Fibroblast of lung (primary cell): Measurements from ENCODE around the gene IRGQ. TPM values are rescaled to one million over a fixed set of nuclear protein-coding genes. Genes with fewer than 3 reads are reported as not detected.
A peak's percentile ranks its signal among the peaks of the same experiment; 100 is the strongest.

Source experiments
- DNase-seq, 2 donors: peaks; one replicate each; pipeline versions ENCODE4 v3.0.0 to v3.0.0-alpha.2; 2010; ENCODE audit warnings: low read depth in 2 of 2
- H2AFZ ChIP-seq: 2 replicates; pipeline ENCODE4 v1.5.1; 2012; ENCODE audit warnings: low read length, control low read depth, inconsistent platforms
- H3K27ac ChIP-seq: 2 replicates; pipeline ENCODE4 v1.5.1; 2011; ENCODE audit warnings: low read length, control low read depth; ENCODE audit not compliant: insufficient read depth
- H3K27me3 ChIP-seq: 2 replicates; pipeline ENCODE4 v1.5.1; 2011; ENCODE audit warnings: mild to moderate bottlenecking, low read length; ENCODE audit not compliant: control insufficient read depth, insufficient read depth
- H3K36me3 ChIP-seq: 2 replicates; pipeline ENCODE4 v1.5.1; 2011; ENCODE audit warnings: low read length; ENCODE audit not compliant: control insufficient read depth, insufficient read depth
- H3K4me1 ChIP-seq: 2 replicates; pipeline ENCODE4 v1.5.1; 2011; ENCODE audit warnings: low read length; ENCODE audit not compliant: control insufficient read depth, insufficient read depth; ENCODE audit errors: extremely low read depth
- H3K4me2 ChIP-seq: 2 replicates; pipeline ENCODE4 v1.5.1; 2011; ENCODE audit warnings: low read length, control low read depth; ENCODE audit not compliant: insufficient read depth; ENCODE audit errors: extremely low read depth
- H3K4me3 ChIP-seq, 4 experiments: fragments of 200-600 bp in 1 of 4; sonication (generic) in 1 of 4; replicated peaks in 1 of 4; 2 replicates each; pipeline ENCODE4 v1.5.1; 2011 to 2016; ENCODE audit warnings: low read length in 4 of 4, low read depth in 3 of 4, mild to moderate bottlenecking in 3 of 4, control low read depth in 2 of 4, inconsistent platforms in 1 of 4, mixed read lengths in 1 of 4; ENCODE audit not compliant: insufficient read depth in 1 of 4; ENCODE audit errors: control extremely low read depth in 1 of 4
- H3K79me2 ChIP-seq: 2 replicates; pipeline ENCODE4 v1.5.1; 2012; ENCODE audit warnings: mild to moderate bottlenecking, low read length, inconsistent platforms; ENCODE audit not compliant: control insufficient read depth, insufficient read depth
- H3K9ac ChIP-seq: 2 replicates; pipeline ENCODE4 v1.5.1; 2011; ENCODE audit warnings: mild to moderate bottlenecking, low read length, control low read depth; ENCODE audit not compliant: insufficient read depth
- H3K9me3 ChIP-seq: 2 replicates; pipeline ENCODE4 v1.5.1; 2012; ENCODE audit warnings: low read depth, low read length; ENCODE audit not compliant: control insufficient read depth, insufficient read depth
- H4K20me1 ChIP-seq: 2 replicates; pipeline ENCODE4 v1.5.1; 2011; ENCODE audit warnings: low read length; ENCODE audit not compliant: control insufficient read depth, insufficient read depth; ENCODE audit errors: extremely low read depth
- EZH2 ChIP-seq: IDR thresholded peaks from 2 replicates; pipeline ENCODE4 v1.5.1; 2012; ENCODE audit warnings: low read length, control low read depth, mild to moderate bottlenecking; ENCODE audit errors: missing control alignments
- polyA plus RNA-seq, 2 donors: library from polyadenylated mRNA; depleted of rRNA in 1 of 2; stranded (reverse) in 1 of 2; unstranded in 1 of 2; fragments of >200 nt; gene quantifications; 2 replicates each; pipeline ENCODE4 v1.2.1, GENCODE V29; 2011 to 2012; ENCODE audit warnings: missing spikeins in 1 of 2
- total RNA-seq: library from RNA; depleted of rRNA; stranded (reverse); fragments of >200 nt; gene quantifications from 2 replicates; pipeline ENCODE4 v1.2.1, GENCODE V29; 2014
- TF ChIP-seq, protein P1 (sequence below), 2 donors: IDR thresholded peaks in 1 of 2; conservative IDR thresholded peaks in 1 of 2; 1 replicate in 1 of 2; 2 replicates in 1 of 2; pipeline ENCODE4 v1.5.1; 2011 to 2012; ENCODE audit warnings: low read length in 2 of 2, control low read depth in 1 of 2, inconsistent platforms in 1 of 2, low read depth in 1 of 2, mild to moderate bottlenecking in 1 of 2

IRGQ gene
- total and polyA plus RNA-seq, 2 donors (not counting 1 experiment from before 2014, with no cell fraction given) = 11.7 to 12.2 TPM

DNA sequence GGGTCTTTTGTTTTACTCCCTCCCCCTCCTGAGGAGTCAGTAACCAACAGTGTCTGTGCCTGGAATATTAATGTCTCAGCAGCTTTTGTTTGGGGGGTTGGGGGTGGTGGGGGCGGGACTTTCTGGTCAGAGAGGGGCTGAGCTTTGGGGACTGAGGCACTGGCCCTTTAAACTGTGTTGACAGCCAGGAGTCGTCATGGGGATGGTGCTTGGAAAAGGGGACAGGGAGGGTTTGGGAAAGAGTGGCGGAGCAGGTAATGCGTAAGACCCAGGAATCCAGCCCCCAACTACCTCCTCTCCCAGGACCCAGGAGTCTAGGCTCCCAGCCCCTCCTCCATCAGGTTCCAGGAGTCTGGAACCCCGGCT, 38.6 kb upstream of the IRGQ start:
- peak overlapping the region; percentile 16 for H3K9ac ChIP-seq
- TF ChIP-seq, protein P1, sequence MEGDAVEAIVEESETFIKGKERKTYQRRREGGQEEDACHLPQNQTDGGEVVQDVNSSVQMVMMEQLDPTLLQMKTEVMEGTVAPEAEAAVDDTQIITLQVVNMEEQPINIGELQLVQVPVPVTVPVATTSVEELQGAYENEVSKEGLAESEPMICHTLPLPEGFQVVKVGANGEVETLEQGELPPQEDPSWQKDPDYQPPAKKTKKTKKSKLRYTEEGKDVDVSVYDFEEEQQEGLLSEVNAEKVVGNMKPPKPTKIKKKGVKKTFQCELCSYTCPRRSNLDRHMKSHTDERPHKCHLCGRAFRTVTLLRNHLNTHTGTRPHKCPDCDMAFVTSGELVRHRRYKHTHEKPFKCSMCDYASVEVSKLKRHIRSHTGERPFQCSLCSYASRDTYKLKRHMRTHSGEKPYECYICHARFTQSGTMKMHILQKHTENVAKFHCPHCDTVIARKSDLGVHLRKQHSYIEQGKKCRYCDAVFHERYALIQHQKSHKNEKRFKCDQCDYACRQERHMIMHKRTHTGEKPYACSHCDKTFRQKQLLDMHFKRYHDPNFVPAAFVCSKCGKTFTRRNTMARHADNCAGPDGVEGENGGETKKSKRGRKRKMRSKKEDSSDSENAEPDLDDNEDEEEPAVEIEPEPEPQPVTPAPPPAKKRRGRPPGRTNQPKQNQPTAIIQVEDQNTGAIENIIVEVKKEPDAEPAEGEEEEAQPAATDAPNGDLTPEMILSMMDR (conservative IDR thresholded peaks at IDR 0.05 in 1 of 2, IDR thresholded peaks at IDR 0.05 in 1 of 2; ENCODE audit: low read depth in 1 of 2, low read length in 2 of 2) = no peak
- no peak for TF ChIP-seq EZH2
- H3K4me3 ChIP-seq = no peak overlapping the region
- H3K36me3 ChIP-seq = no peaks in the 10 kb centered on the region
- H3K27me3 ChIP-seq = peaks cover 27% of the 10 kb centered on the region
- no peak overlapping the region for H3K27ac ChIP-seq
- no peaks in the 10 kb centered on the region for H4K20me1 ChIP-seq
- peaks cover 9% of the 10 kb centered on the region for H3K4me1 ChIP-seq
- DNase-seq = no peak
- no peak overlapping the region for H2AFZ ChIP-seq
- H3K4me2 ChIP-seq = no peak overlapping the region
- no peaks in the 10 kb centered on the region for H3K9me3 ChIP-seq
- no peaks in the 10 kb centered on the region for H3K79me2 ChIP-seq

DNA sequence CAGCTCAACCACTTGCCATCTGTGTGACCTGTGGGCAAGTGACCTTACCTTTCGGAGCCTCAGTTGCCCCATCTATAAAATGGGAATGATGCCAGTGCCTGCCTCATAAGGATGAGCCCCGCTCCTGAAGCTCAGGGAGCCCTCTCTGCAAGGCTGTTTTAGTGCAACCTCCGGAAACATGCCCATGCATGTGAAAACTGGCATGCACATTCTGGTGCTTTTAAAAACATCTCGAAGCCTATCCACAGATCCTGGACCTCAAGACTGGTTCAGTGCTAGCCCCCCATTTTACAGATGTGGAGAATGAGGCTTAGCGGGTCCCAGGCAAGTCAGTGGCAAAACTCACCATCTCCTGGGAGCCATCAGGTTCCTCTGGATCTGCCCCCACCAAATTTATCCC, 38.1 kb upstream of the IRGQ start:
- H2AFZ ChIP-seq = no peak overlapping the region
- no peak overlapping the region for H3K4me3 ChIP-seq
- H3K4me1 ChIP-seq = peaks cover 9% of the 10 kb centered on the region
- no peak overlapping the region for H3K27ac ChIP-seq
- H3K4me2 ChIP-seq = no peak overlapping the region
- no peaks in the 10 kb centered on the region for H3K36me3 ChIP-seq
- H4K20me1 ChIP-seq = no peaks in the 10 kb centered on the region
- H3K9me3 ChIP-seq = no peaks in the 10 kb centered on the region
- DNase-seq = no peak
- H3K9ac ChIP-seq = no peak overlapping the region
- H3K27me3 ChIP-seq = peaks cover 23% of the 10 kb centered on the region
- H3K79me2 ChIP-seq = no peaks in the 10 kb centered on the region
- TF ChIP-seq, protein P1 (conservative IDR thresholded peaks at IDR 0.05 in 1 of 2, IDR thresholded peaks at IDR 0.05 in 1 of 2; ENCODE audit: low read depth in 1 of 2, low read length in 2 of 2) = no peak
- no peak for TF ChIP-seq EZH2

DNA sequence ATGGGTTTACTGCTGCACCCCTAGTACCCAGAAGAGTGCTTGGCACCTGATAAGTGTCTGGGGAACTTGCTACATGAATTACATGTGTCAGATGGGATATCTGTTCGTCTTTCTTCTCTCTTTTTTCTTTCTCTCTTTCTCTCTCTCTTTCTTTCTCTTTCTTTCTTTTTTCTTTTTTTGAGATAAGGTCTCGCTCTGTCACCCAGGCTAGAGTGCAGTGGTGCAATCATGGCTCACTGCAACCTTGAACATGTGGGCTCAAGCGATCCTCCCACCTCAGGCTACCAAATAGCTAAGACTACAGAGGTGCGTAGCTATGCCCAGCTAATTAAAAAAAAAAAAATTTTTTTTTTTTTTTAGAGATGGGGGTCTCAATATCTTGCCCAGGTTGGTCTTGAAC, 37.6 kb upstream of the IRGQ start:
- H3K4me1 ChIP-seq = peaks cover 9% of the 10 kb centered on the region
- DNase-seq = no peak
- no peak overlapping the region for H3K9ac ChIP-seq
- H3K79me2 ChIP-seq = no peaks in the 10 kb centered on the region
- H3K4me3 ChIP-seq = no peak overlapping the region
- peaks cover 18% of the 10 kb centered on the region for H3K27me3 ChIP-seq
- H3K4me2 ChIP-seq = no peak overlapping the region
- no peaks in the 10 kb centered on the region for H3K36me3 ChIP-seq
- H3K27ac ChIP-seq = no peak overlapping the region
- H2AFZ ChIP-seq = no peak overlapping the region
- no peaks in the 10 kb centered on the region for H4K20me1 ChIP-seq
- no peaks in the 10 kb centered on the region for H3K9me3 ChIP-seq
- TF ChIP-seq, protein P1 (conservative IDR thresholded peaks at IDR 0.05 in 1 of 2, IDR thresholded peaks at IDR 0.05 in 1 of 2; ENCODE audit: low read depth in 1 of 2, low read length in 2 of 2) = no peak
- TF ChIP-seq EZH2 = no peak
